Stimulated activated CD4-positive, alpha-beta T cell treated with anti-CD3 and anti-CD28 coated beads, Interleukin-4, amount 100 ng/mL, for 24 hours (primary cell): ENCODE results near the gene DLGAP3.
A peak's percentile ranks its signal among the peaks of the same experiment; 100 is the strongest.

Experiments used
- DNase-seq: peaks from one replicate; pipeline ENCODE4 v3.0.0-alpha.2; 2020

Gene DLGAP3

DNA sequence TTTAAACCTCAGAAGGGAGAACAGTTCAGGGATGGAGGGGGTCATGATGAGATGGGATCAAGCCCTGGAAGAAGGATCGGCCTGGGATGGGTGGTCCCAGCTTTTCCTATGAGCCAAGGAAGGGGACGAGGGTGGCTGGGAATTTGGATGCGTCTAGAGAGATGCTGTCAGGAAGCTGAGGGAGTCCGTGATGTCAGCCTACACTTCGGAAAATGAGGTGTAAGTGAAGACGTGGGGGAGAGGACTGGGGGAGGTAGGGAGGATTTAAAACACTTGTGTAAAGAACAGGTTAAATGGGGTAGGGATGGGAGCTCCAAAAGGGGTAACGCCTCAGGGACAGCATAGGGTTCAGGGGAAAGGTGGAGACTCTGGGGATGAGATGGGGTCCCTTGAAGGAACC, 27.5 kb downstream of the DLGAP3 start:
- DNase-seq = no peak

DNA sequence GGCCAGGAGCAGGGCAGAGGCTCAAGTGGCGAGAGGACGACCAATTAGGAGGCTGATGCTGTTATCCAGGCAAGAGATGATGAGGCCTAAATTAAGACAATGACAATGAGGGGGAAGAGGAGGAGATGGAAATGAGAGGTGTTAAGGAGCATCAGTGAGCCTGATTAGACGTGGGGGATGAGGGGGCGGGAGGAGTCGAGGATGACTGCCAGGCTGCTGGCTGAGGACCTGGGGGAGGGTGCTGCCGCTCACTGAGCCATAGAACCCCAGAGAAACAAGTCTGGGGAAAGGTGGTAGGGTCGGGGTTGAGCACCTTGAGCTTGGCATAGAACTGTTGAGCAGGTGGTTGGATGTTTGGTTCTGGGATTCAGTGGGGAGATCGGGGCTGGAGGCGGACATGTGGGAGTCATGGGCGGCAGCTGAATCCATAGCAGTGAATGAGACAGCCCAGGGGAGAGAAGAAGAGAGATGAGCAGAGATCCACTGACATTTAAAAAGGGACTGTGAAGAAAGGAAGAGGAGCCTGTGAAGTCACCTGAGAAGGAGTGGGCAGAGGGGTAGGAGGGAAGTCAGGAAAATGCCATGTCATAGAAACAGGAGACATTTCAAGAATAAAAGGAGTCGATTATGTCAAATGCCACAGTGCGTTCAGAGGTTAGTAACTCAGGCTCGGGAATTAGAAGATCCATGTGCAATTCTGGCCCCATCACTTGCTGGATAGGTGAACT, 28.5 kb downstream of the DLGAP3 start:
- DNase-seq = no peak

DNA sequence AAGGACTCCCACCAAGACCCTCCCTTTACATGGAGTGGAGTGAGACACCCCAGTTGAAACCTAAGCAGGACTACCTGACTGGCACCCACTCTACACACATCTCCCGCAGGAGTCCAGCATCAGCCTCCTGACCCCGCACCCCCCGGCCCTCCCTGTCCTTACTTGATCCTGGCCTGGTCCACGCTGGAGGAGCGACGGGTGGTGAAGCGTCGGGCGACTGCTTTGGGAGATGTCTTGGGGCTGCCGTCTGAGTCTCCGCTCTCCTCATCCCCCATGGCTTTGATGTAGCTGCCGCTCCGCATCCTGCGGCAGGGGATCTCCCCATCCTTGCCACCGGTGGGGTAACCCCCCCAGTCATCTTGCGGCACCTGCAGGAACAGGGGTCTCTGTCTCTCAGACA, 29.5 kb downstream of the DLGAP3 start:
- no peak for DNase-seq

DNA sequence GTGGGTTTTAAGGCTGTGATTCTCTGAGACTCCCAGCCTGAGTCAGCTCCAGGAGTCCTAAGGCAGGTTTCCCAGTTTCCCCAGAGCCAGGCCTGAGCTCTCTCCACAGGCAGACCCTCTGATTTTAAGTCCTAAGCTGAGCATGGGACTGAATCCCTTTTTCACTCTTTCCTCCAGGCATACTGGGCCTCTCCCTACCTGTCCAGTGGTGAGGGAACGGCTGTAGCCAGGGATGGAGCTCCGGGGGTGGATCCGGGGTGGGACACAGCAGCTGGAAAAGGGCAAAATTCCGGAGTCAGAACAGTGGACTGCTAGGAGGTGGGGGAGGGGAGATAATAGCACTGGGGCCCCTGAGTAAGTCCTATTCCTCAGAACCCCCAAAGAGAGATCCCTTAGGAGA, 30.0 kb downstream of the DLGAP3 start:
- DNase-seq = no peak

DNA sequence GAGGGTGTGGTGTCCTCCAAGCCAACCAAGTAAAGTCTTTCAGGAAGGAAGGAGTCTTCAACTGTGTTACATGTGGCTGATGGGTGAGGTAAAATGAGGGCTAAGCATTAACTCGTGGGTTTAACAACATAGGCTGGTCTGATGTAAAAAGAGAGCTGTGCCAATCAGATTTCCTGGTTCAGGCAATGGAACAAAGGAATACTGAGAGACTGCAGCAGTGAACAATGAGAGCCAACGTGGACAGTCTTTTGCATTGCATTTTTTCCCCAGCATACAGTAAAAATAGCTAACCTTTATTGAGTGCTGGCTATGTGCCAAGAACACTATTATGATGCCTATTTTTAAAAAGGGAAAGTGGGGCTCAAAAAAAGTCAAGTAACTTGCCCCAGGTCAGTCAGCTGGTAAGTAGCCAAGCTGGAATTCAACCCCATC, 31.1 kb downstream of the DLGAP3 start:
- no peak for DNase-seq

DNA sequence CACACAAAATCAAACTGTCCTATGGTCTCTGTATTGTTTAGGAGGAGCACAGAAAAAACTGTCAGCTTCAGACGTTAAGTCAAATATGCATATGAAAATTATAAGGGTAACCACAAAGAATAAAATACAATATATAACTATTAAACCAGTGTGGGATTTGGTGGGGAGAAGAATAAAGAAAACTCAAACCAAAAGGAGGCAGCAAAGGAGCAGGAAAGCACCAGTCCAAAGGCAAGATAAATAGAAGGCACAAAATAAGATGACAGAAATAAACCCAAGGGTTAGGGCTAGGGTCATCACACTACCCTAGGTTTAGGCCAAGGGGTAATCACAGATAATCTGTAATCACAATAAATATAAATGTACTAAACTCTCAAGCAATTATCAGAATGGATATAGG, 32.8 kb downstream of the DLGAP3 start:
- no peak for DNase-seq

DNA sequence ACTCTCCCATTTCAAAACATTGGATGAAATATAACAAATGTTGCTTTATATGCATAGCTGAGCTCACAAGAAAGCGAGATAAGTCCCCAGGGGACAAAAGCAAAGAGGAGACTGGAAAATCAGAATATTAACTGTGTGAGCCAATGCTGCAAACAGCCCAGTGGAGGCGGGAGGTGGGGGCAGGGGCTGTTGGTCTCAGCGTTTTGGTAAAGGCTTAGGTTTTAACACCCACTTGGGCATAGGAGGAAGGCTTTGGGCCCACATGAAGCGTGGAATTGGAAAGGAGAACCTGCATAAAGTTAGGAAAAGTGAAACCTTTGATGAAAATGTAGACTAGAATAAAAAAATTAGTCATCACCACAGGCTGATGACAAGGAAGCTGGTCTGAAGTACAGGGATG, 39.7 kb downstream of the DLGAP3 start:
- DNase-seq = no peak

DNA sequence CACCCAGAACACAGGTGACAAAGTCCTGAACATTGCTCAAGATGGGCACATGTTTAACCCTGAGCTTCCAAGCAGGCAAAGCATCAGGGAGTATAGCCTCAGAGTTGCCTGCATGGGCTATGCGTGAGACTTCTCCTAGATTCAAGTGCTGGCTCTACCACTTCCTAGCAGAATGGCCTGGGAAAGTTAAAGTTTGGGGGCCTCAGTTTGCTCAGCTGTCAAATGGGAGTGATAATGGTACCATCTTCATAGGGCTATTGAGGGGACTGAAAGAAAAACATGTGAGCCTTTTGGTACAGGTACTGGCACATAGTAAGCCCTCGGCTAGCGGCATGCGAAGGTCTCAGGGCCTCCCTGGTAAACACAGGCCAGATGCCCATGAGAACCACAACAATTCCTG, 41.9 kb downstream of the DLGAP3 start:
- DNase-seq = no peak

DNA sequence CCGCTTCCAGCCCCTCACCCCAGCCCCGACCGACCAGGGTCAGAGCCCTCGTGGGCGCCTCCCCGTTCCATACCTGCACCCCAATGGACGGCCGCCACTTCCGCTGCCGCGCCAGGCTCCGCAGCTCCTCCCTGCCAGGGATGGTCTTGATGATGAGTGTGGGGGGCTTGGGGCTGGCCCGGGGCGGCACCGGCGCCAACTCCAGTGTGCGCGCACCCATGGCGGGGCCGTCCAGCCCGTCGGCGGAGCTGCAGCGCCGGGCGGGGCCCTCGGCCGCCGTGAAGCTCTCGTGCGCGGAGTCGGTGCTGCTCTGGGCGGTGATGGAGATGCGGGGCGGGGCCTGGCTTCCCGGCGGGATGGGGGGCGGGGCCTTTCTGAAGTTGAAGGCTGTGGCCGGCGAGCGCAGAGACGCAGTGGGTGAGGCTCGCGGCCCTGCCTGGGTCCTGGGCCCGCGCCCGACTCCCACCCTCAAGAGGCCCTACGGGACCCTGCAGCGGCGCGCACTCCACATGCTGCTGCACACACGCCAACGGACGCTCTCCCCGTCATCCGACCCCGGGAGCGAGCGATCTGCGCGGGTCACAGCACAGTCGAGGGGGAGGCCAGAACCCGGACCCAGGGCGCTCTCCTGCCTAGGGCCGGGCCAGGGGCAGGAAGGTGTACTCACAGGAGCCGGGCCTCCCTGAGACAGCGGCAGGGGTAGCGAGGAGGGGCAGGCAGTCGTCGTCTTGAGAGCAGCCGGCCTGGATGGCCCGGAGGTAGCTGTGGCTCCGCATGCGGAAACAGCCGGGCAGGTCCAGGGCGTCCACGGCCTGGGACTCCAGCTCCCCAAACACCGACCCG, 43.8 kb downstream of the DLGAP3 start:
- DNase-seq = peak; percentile 62

DNA sequence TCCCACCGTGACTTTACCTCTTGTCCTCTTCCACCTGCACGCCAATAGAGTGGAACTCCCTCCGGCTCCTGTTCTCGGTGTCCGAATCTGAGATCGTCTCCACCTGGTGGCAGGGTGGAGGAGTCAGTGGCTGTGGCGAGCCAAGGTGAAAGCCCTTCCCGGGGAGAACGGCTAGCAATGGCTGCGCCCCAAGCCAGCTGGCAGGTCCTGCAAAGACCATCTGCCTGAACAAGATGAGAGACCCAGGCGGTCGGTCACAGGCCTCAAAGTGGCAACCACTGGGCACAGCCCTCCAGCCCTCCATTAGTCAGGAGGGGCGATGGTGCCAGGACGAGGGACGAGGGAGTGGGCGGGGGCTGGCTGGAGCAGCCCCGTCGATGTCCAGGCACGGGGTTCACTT, 44.5 kb downstream of the DLGAP3 start:
- no peak for DNase-seq

DNA sequence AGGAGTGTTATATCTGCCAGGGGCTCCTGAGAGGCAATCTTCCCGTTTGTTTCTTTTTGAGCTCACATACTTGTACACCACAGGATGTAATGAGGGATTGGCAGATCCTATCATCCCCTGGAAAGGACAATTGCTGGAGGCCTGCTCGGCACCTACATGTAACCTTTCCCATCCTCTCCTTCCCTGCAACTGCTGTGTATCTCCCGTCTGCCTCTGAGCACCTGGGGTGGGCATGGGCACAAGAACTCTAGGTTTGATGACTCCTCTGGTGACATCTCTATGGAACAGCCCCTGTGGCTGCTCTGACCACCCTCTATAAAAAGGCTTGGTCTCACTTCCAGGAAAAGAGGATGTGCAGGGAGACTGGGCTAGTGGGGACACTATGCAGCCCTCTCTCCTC, 44.9 kb downstream of the DLGAP3 start:
- DNase-seq = peak; percentile 1

DNA sequence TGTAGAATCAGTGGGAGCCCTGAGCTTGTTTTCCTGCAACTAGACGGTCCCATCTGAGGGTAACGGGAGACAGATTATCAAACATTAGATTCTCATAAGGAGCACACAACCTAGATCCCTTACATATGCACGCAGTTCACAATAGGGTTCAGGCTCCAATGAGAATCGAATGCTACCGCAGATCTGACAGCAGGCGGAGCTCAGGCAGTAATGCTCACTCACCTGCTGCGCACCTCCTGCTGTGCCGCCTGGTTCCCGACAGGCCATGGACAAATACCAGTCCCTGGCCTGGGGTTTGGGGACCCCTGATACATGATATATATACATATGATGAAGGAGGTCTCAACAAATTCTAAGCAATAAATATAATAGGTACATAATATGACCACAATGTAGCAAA, 50.2 kb downstream of the DLGAP3 start:
- no peak for DNase-seq

DNA sequence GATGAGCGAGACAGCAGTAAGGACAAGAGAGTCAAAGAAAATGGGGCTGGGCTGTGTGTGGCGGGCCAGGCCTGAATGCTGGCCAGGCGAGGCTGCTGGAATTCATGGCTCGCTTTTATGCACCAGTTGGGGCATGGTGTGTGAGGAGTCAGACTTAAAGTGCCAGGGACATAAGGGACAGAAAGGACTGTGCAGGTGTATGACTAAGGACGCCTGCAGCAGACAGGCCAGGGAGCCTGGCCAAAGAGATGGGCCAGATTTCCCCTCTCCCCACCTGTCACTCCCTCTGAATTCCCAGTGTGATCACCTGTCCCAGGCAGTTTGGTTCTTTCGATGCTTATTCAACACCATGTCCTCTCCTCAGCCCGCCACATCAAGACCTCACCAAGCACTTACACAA, 53.0 kb downstream of the DLGAP3 start:
- no peak for DNase-seq

DNA sequence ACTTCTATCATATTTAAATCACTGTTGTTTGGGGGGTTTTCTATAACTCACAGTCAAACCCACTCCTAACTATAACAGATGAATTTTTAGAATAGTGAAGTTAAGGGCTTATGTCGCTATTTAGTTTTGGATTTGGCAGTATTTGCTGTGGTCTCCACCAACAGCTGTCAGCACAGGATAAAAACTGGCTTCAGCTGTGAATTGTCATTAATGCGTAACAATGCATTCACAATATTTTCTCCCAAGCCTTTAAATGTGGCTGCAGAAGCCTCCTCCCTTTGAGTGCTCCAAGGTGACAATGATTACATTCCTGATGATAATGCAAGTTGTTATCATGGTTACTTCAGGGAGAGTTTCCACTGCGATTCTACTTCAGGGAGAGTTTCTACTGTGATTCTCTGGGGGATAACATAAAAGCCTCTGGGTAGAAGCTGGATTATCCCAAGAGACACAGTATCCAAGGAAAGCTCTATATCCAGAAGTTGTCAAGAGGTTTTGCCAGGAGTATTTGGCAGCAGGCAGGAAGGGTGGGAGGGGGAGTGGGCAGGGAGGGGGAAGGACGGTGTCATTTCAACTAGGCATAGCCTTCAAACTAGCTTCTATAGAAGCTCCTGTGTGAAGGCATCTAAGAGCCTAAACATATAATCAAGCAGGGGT, 55.0 kb downstream of the DLGAP3 start:
- no peak for DNase-seq

DNA sequence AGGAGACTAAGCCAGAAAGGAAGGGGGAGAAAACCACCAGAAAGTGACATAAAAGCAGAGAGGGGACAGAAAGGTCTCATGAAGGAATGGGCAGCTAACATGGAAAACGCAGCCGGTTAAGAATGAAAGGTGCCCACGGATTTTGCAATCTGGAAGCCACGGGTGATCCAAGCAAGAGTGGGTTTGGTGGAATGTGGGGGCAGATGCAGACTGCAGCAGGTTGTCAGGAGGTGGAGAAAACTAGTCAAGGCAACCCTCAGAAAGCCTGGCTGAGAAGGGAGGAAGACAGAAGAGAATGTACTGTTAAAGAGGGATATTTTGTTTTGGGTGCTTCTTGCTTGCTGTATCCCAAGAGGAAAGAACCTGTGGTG, 57.3 kb downstream of the DLGAP3 start:
- DNase-seq = no peak

DNA sequence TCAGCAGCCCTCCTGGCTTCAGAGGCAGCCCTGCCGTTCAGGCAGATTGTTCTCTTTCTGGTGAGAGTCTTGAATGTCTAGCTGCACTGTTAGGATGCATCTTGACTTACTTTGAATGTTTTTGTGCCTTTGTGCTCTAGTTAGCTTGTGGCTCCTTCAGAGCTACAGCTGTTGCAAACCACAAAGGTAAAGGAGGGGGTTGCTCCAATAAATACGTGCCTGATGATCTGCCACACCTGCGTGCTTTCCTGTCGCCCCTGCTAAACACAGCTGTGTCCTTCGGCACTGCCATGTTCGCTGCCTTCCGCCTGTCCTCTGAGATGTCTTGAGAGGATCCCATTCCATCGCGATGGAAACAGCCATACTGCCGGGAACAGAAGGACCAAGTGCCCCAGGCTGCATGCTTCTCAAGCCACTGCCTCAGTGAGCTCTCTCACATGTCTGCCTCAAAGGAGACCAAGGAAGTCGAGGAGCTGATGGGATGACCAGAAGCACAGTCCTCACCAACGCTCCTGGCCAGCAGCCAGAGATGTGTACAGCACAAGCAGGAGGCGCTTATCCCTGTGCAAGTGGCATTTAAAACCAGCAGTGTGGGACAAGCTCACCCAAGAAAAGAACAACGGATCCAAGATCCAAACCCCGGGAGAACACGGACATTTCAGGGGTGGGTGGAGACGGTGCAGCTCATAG, 57.9 kb downstream of the DLGAP3 start:
- DNase-seq = no peak

DNA sequence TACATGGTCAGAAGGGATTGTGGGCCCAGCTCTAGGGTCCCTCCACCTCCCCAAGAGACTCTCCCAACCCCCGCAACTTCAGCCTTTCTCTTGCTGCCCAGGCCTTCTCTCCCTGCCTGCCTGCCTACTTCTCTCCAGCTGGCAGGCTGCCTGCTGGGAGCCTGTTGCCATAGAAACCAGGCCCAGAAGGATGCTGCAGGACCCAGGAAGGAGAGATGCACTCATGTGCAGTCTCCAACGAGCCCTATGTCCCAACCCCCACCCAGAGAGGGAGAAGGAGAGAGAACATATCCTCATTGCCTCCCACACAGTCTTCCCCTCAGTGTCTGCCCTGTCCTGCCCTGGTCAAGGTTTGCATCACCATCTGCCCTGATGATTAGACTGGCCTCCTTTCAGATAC, 59.1 kb downstream of the DLGAP3 start:
- DNase-seq = no peak

DNA sequence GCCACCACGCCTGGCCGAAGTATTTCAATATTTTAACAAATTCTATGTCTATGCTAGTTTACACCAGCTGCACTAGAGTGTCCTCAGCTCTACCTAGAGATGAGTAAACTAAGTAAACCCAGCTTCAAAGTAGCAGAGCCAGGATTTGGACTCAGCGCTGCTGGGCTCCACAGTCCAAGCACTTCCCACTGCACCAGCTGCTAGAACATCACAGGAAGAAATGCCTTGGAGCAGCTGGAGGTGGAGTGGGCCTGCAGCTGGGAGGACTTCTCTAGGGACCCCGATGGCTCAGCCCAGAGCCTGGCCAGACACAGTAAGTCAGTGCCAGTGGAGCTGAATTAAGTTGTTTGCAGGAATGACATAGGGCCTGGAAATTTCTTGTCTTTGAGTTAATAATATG, 59.7 kb downstream of the DLGAP3 start:
- no peak for DNase-seq

DNA sequence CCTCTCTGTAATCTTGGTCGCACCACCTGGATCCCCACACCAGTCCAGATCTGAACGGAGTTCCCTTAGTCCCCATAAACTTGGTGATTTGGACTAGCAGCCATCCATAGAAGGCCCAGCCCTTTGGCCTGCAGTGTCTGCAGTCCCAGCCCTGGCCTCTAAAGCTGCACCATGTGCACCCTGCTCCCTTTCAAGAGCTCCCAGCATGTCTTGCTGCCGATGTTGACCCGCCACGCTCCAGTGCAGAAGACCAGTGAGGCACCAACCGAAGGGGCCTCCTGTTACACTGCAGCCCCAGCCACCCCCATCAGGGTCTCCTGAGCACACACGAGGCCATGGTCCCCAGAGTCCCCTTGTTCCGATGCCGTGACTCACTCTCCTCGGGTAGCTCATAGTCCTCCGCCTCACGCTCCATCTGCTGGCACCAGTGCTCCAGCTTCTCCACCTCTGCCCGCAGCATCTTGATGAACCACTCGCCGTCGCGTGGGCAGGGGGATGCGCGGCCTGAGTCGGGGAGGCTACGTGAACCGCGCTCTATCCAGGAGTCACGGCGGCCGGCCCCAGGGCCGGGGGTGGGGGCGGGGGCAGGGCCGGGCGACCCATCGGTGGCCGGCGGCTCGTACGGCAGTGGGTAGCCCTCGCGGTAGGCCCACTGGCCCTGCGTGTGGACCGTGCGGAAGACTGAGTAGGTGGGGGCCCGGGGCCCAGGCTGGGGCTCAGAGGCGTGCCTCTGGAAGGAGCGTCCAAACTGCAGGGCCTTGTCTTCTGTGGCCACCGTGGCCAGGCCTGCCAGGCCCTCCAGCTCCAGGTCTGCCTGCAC, 61.0 kb downstream of the DLGAP3 start:
- no peak for DNase-seq

DNA sequence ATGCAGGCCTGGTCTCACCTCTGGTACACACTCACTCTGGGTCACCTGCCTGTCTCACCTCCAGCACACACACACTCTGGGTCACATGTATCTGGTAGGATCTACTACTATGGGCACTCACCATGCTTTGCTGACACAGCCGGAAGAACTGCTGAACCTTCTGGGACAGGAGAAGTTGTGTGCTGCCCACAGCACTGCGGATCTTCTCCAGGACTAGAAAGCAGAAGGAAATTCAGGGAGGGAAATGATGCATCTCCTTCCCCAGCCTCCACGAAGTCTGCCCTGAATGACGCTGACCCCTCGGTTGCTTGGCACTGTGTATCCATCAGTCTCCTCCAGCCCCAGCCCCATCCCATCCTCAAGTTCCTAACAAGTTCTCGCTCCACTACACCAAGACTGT, 62.0 kb downstream of the DLGAP3 start:
- DNase-seq = no peak

DNA sequence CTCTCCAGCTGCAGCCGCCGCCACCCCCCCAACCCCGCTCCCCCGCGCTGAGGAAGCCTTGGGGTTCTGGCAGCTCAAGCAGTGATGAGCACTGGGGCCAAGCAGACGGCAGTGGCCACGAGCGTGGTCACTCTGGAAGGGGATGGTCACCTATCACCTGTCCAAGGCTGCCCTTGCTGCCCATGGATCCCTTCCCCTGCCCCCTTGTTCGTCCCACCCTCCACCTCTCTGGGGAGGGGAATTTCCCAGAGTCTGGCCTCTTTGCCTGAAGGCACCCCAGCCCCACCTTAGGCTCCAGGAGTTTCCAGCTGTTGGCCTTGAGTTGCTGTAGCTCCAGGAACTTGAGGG, 62.7 kb downstream of the DLGAP3 start:
- DNase-seq = no peak

DNA sequence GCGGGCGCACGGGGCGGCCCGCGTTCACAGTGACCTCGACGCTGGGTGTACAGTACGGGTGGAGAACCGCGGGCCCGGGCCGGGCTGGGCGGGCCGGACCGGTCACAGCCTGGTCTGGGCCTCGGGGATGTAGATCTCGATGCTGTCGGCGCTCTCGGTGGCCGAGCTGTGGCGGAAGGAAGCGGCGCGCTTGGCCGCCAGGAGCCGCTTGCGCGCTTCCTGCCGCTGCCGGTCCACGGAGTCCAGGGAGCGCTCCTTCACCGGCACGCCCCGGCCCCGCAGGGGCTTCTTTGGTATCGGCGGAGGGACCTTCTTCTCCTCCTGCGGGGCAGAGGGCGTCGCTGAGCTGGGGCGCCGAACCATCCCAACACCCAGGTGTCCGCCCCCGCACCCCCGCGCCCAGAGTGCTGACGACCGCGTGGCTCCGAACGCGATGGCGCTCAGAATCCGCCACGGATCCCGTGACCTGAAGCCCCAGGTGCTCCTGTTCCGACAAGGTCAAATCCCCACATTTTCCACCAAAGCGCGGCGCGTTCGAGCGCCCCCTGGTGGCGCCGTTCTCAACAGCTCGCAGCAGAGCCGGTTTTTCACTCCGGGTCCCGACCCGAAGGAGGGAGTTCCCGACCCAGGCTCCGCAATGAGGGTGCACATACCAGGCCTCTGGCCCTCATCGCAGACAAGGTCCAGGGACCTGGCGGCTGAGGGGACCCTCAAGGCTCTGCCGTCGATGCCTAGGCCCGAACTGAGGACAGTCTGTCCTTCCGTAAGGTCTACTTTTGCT, 63.3 kb downstream of the DLGAP3 start:
- DNase-seq = peak; percentile 94
